Neural progenitor cell (in vitro differentiated cells): ENCODE data around the gene CDH26. TPM values are rescaled to one million over a fixed set of nuclear protein-coding genes. Genes with fewer than 3 reads are reported as not detected.

Source experiments
- DNase-seq: peaks from one replicate; pipeline ENCODE4 v3.0.0-alpha.2; 2016; ENCODE audit warnings: low spot score
- H2AFZ ChIP-seq: fragments of 200-600 bp; sonication (generic); replicated peaks from 2 replicates; pipeline ENCODE4 v1.6.1; 2016; ENCODE audit warnings: antibody characterized with exemption
- H3F3A ChIP-seq: fragments of 200-600 bp; sonication (generic); 2 replicates; pipeline ENCODE4 v1.6.1; 2016; ENCODE audit warnings: antibody characterized with exemption, low read depth
- H3K27ac ChIP-seq: fragments of 200-600 bp; sonication (generic); 2 replicates; pipeline ENCODE4 v1.5.1; 2016; ENCODE audit warnings: mild to moderate bottlenecking
- H3K27me3 ChIP-seq: fragments of 200-600 bp; sonication (generic); 2 replicates; pipeline ENCODE4 v1.6.1; 2016; ENCODE audit warnings: mild to moderate bottlenecking, moderate library complexity
- H3K36me3 ChIP-seq: fragments of 200-600 bp; sonication (generic); 2 replicates; pipeline ENCODE4 v1.5.1; 2016
- H3K4me1 ChIP-seq: fragments of 200-600 bp; sonication (generic); 2 replicates; pipeline ENCODE4 v1.6.1; 2016; ENCODE audit warnings: mixed run types
- H3K4me2 ChIP-seq: fragments of 200-600 bp; sonication (generic); 2 replicates; pipeline ENCODE4 v1.6.1; 2016
- H3K4me3 ChIP-seq: fragments of 200-600 bp; sonication (generic); 2 replicates; pipeline ENCODE4 v1.5.1; 2016
- H3K79me2 ChIP-seq: fragments of 200-600 bp; sonication (generic); 2 replicates; pipeline ENCODE4 v1.6.1; 2016; ENCODE audit warnings: low read depth
- H3K9ac ChIP-seq: fragments of 200-600 bp; sonication (generic); 2 replicates; pipeline ENCODE4 v1.6.1; 2016
- H3K9me3 ChIP-seq: fragments of 200-600 bp; sonication (generic); 2 replicates; pipeline ENCODE4 v1.5.1; 2016; ENCODE audit warnings: low read depth
- H4K20me1 ChIP-seq: fragments of 200-600 bp; sonication (generic); 2 replicates; pipeline ENCODE4 v1.6.1; 2016; ENCODE audit warnings: low read depth
- H3K27ac Mint-ChIP-seq: 3 replicates; pipeline ENCODE4 v1.8.0; 2021; ENCODE audit warnings: mixed read lengths
- H3K27me3 Mint-ChIP-seq: 2 replicates; pipeline ENCODE4 v1.8.0; 2022; ENCODE audit warnings: low read depth, mild to moderate bottlenecking, inconsistent platforms, moderate library complexity, mixed read lengths; ENCODE audit not compliant: insufficient read depth
- H3K36me3 Mint-ChIP-seq: 3 replicates; pipeline ENCODE4 v1.8.0; 2021; ENCODE audit warnings: mixed read lengths
- H3K4me1 Mint-ChIP-seq: 3 replicates; pipeline ENCODE4 v1.8.0; 2021; ENCODE audit warnings: mixed read lengths
- H3K4me3 Mint-ChIP-seq: 3 replicates; pipeline ENCODE4 v1.8.0; 2021; ENCODE audit warnings: mild to moderate bottlenecking, moderate library complexity, mixed read lengths
- H3K9me3 Mint-ChIP-seq: 3 replicates; pipeline ENCODE4 v1.8.0; 2020; ENCODE audit warnings: mixed read lengths
- EZH2 ChIP-seq: fragments of 200-600 bp; sonication (generic); IDR thresholded peaks from 2 replicates; pipeline ENCODE4 v1.6.1; 2017; ENCODE audit warnings: antibody characterized with exemption, mild to moderate bottlenecking, moderate library complexity
- EZH2phosphoT487 ChIP-seq: fragments of 200-600 bp; sonication (generic); IDR thresholded peaks from 2 replicates; pipeline ENCODE4 v1.6.1; 2017; ENCODE audit warnings: antibody characterized with exemption
- total RNA-seq: library from RNA; depleted of rRNA; stranded (reverse); fragments of >200 nt; gene quantifications from 2 replicates; pipeline ENCODE4 v1.2.3, GENCODE V29; 2015; ENCODE audit warnings: low replicate concordance
- TF ChIP-seq, protein P1 (sequence below): fragments of 200-600 bp; sonication (generic); IDR thresholded peaks from 2 replicates; pipeline ENCODE4 v1.5.1; 2017; ENCODE audit warnings: antibody characterized with exemption, mild to moderate bottlenecking

The CDH26 gene
- total RNA-seq, 1 donor from 2014 or later = not detected

DNA sequence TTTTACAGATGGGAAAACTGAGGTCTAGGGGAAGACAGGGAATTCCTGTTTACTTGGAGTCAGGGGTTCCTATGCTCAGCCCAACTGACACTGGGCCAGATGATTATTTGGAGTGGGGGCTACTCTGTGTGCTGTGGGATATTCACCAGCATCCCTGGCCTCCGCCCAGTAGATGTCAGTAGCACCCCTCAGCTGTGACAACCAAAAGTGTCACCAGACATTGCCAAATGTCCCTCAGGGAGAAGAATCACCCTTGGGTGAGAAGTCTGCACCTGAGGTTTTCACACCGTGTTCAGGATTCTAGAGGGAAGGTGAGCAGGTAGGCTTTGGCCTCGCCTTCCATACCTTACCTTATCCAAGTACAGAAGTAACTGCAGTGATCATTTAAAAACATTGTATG lies 27.6 kb downstream of the CDH26 start:
- Histone ChIP-seq H4K20me1 (no peaks in the 10 kb centered on the region), H3F3A (no peaks in the 10 kb centered on the region), H3K4me2 (no peak overlapping the region), H3K9ac (no peak overlapping the region), H3K36me3 (no peaks in the 10 kb centered on the region), H3K4me3 (no peak overlapping the region), H3K27ac (no peak overlapping the region), H3K9me3 (no peaks in the 10 kb centered on the region), H3K4me1 (peaks cover 7% of the 10 kb centered on the region), H3K79me2 (no peaks in the 10 kb centered on the region), H3K27me3 (no peaks in the 10 kb centered on the region), H2AFZ (no peak overlapping the region)
- H3K4me1 Mint-ChIP-seq = peaks cover 9% of the 10 kb centered on the region
- peaks cover 4% of the 10 kb centered on the region for H3K9me3 Mint-ChIP-seq
- no peaks in the 10 kb centered on the region for H3K36me3 Mint-ChIP-seq
- H3K4me3 Mint-ChIP-seq = no peak overlapping the region
- TF ChIP-seq EZH2 = no peak
- TF ChIP-seq, protein P1, sequence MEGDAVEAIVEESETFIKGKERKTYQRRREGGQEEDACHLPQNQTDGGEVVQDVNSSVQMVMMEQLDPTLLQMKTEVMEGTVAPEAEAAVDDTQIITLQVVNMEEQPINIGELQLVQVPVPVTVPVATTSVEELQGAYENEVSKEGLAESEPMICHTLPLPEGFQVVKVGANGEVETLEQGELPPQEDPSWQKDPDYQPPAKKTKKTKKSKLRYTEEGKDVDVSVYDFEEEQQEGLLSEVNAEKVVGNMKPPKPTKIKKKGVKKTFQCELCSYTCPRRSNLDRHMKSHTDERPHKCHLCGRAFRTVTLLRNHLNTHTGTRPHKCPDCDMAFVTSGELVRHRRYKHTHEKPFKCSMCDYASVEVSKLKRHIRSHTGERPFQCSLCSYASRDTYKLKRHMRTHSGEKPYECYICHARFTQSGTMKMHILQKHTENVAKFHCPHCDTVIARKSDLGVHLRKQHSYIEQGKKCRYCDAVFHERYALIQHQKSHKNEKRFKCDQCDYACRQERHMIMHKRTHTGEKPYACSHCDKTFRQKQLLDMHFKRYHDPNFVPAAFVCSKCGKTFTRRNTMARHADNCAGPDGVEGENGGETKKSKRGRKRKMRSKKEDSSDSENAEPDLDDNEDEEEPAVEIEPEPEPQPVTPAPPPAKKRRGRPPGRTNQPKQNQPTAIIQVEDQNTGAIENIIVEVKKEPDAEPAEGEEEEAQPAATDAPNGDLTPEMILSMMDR = peak; percentile 29
- H3K27me3 Mint-ChIP-seq = peaks cover 4% of the 10 kb centered on the region
- no peak for DNase-seq
- no peak overlapping the region for H3K27ac Mint-ChIP-seq

- no peak overlapping the region for H3K27ac Mint-ChIP-seq
- H3K9me3 ChIP-seq = no peaks in the 10 kb centered on the region
- DNase-seq = no peak
- no peaks in the 10 kb centered on the region for H3K36me3 ChIP-seq
- peaks cover 4% of the 10 kb centered on the region for H3K27me3 Mint-ChIP-seq
- H3K9ac ChIP-seq = no peak overlapping the region
- no peak for TF ChIP-seq EZH2
- TF ChIP-seq, protein P1 = no peak
- TF ChIP-seq EZH2phosphoT487 = no peak
- H3F3A ChIP-seq = no peaks in the 10 kb centered on the region
- H3K4me3 Mint-ChIP-seq = no peak overlapping the region
- H3K27me3 ChIP-seq = no peaks in the 10 kb centered on the region
- no peaks in the 10 kb centered on the region for H3K36me3 Mint-ChIP-seq
- peaks cover 7% of the 10 kb centered on the region for H3K4me1 ChIP-seq
- no peak overlapping the region for H3K4me3 ChIP-seq
- H3K9me3 Mint-ChIP-seq = peaks cover 4% of the 10 kb centered on the region
- no peak overlapping the region for H3K27ac ChIP-seq
- H3K4me2 ChIP-seq = no peak overlapping the region
- no peak overlapping the region for H2AFZ ChIP-seq
- H3K4me1 Mint-ChIP-seq = peaks cover 9% of the 10 kb centered on the region
- no peaks in the 10 kb centered on the region for H3K79me2 ChIP-seq
- H4K20me1 ChIP-seq = no peaks in the 10 kb centered on the region
Observed at GRCh38 chr20:59987135-59987534, 28.9 kb downstream of the CDH26 start.

DNA sequence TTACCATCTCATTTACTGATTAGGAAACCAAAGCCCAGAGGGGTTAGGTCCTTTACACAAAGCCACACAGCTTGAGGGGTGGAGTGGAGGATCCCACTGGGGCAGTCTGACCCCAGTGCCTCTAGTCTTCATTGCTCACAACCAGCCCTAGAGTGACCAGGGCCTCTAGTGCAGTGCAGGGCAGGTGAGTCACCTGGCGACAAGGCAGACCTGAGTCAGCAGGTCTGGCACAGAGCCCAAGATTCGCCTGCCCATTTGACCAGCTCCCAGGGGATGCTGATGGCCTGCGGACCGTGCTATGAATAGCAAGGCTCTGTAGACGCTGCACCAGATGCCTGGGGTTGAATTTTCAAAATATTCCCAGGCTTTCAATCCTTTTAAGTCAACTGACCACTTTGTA lies 29.9 kb downstream of the CDH26 start:
- no peaks in the 10 kb centered on the region for H3K36me3 ChIP-seq
- H3K4me3 Mint-ChIP-seq = no peak overlapping the region
- no peak for DNase-seq
- peaks cover 4% of the 10 kb centered on the region for H3K9me3 Mint-ChIP-seq
- H3K36me3 Mint-ChIP-seq = no peaks in the 10 kb centered on the region
- TF ChIP-seq, protein P1 = no peak
- TF ChIP-seq EZH2 = no peak
- no peak for TF ChIP-seq EZH2phosphoT487
- no peak overlapping the region for H3K27ac ChIP-seq
- H3K9me3 ChIP-seq = no peaks in the 10 kb centered on the region
- no peak overlapping the region for H2AFZ ChIP-seq
- no peak overlapping the region for H3K27ac Mint-ChIP-seq
- no peaks in the 10 kb centered on the region for H3K27me3 ChIP-seq
- H3K4me3 ChIP-seq = no peak overlapping the region
- no peaks in the 10 kb centered on the region for H3F3A ChIP-seq
- peak overlapping the region; percentile 40 for H3K4me2 ChIP-seq
- H3K4me1 Mint-ChIP-seq = peaks cover 6% of the 10 kb centered on the region
- no peaks in the 10 kb centered on the region for H4K20me1 ChIP-seq
- H3K9ac ChIP-seq = no peak overlapping the region
- H3K4me1 ChIP-seq = peaks cover 7% of the 10 kb centered on the region
- peaks cover 4% of the 10 kb centered on the region for H3K27me3 Mint-ChIP-seq
- H3K79me2 ChIP-seq = no peaks in the 10 kb centered on the region
